SK-N-SH (cell line): ENCODE results near the gene FLYWCH1. TPM values are rescaled to one million over a fixed set of nuclear protein-coding genes. Genes with fewer than 3 reads are reported as not detected.

Source experiments
- CTCF ChIA-PET: fragments of 300-600, 350-600 bp; formaldehyde crosslinking; extraction: SDS; loops from one replicate; lab custom pipeline; 2021; lab: Yijun Ruan, JAX
- POLR2A ChIA-PET: fragments of 350-600 bp; sonication (Branson Sonifier 250); formaldehyde crosslinking; extraction: SDS; loops from one replicate; lab custom pipeline; 2020; ENCODE audit warnings: antibody characterized with exemption, inconsistent platforms; lab: Yijun Ruan, JAX
- DNase-seq: peaks from one replicate; pipeline ENCODE4 v3.0.0; 2012
- H2AFZ ChIP-seq: fragments of 200-600 bp; sonication (generic); 2 replicates; pipeline ENCODE4 v1.8.1; 2016; ENCODE audit warnings: antibody characterized with exemption, mild to moderate bottlenecking, low read depth
- H3F3A ChIP-seq: fragments of 200-600 bp; sonication (generic); replicated peaks from 2 replicates; pipeline ENCODE3; 2016; ENCODE audit warnings: antibody characterized with exemption, mild to moderate bottlenecking; ENCODE audit not compliant: insufficient read depth
- H3K27ac ChIP-seq, 2 experiments: fragments of 200-500 bp in 1 of 2; fragments of 200-600 bp in 1 of 2; sonication (Bioruptor generic) in 1 of 2; sonication (generic), shearing (Covaris generic) in 1 of 2; 2 replicates each; pipeline versions ENCODE4 v1.5.1 to v1.6.1; 2014 to 2016; ENCODE audit warnings: low read depth in 2 of 2, inconsistent platforms in 1 of 2, low read length in 1 of 2, mild to moderate bottlenecking in 1 of 2, mixed read lengths in 1 of 2
- H3K27me3 ChIP-seq: fragments of 200-600 bp; sonication (generic), shearing (Covaris generic); 2 replicates; pipeline ENCODE4 v1.6.1; 2016; ENCODE audit warnings: mixed run types; ENCODE audit not compliant: insufficient read depth
- H3K36me3 ChIP-seq, 2 experiments: fragments of 200-500 bp in 1 of 2; fragments of 200-600 bp in 1 of 2; sonication (Bioruptor generic) in 1 of 2; sonication (generic) in 1 of 2; replicated peaks in 1 of 2; 2 replicates each; pipeline versions ENCODE3 to v1.5.1; 2014 to 2016; ENCODE audit warnings: low read length in 1 of 2, mild to moderate bottlenecking in 1 of 2; ENCODE audit not compliant: insufficient read depth in 2 of 2, control insufficient read depth in 1 of 2
- H3K4me1 ChIP-seq, 2 experiments: fragments of 200-500 bp in 1 of 2; fragments of 200-600 bp in 1 of 2; sonication (Bioruptor generic) in 1 of 2; sonication (generic), shearing (Covaris generic) in 1 of 2; 2 replicates each; pipeline versions ENCODE4 v1.5.1 to v1.6.1; 2014 to 2016; ENCODE audit warnings: low read depth in 1 of 2, low read length in 1 of 2, mixed run types in 1 of 2; ENCODE audit not compliant: insufficient read depth in 2 of 2, control insufficient read depth in 1 of 2
- H3K4me2 ChIP-seq: fragments of 200-600 bp; sonication (generic), shearing (Covaris generic); 2 replicates; pipeline ENCODE4 v1.6.1; 2017; ENCODE audit warnings: mixed run types
- H3K4me3 ChIP-seq, 2 experiments: fragments of 200-500 bp in 1 of 2; fragments of 200-600 bp in 1 of 2; sonication (Bioruptor generic) in 1 of 2; sonication (generic), shearing (Covaris generic) in 1 of 2; 2 replicates each; pipeline versions ENCODE4 v1.5.1 to v1.8.1; 2014 to 2016; ENCODE audit warnings: low read depth in 2 of 2, inconsistent platforms in 1 of 2, low read length in 1 of 2, mild to moderate bottlenecking in 1 of 2, mixed read lengths in 1 of 2, moderate library complexity in 1 of 2
- H3K79me2 ChIP-seq: fragments of 200-600 bp; sonication (generic); 2 replicates; pipeline ENCODE4 v1.8.1; 2017; ENCODE audit warnings: mild to moderate bottlenecking; ENCODE audit not compliant: insufficient read depth
- H3K9ac ChIP-seq: fragments of 200-600 bp; sonication (generic); 2 replicates; pipeline ENCODE4 v1.6.1; 2017; ENCODE audit warnings: mixed run types
- H3K9me2 ChIP-seq: fragments of 200-600 bp; sonication (generic); 2 replicates; pipeline ENCODE4 v1.6.1; 2017; ENCODE audit warnings: mixed run types
- H3K9me3 ChIP-seq: fragments of 200-600 bp; sonication (generic); 2 replicates; pipeline ENCODE4 v1.6.1; 2017; ENCODE audit warnings: mixed run types, mild to moderate bottlenecking, moderate library complexity
- H4K20me1 ChIP-seq: fragments of 200-600 bp; sonication (generic); 2 replicates; pipeline ENCODE4 v1.6.1; 2017; ENCODE audit warnings: mild to moderate bottlenecking, mixed run types; ENCODE audit not compliant: insufficient read depth
- CHD2 ChIP-seq: fragments of 150-350 bp; IDR thresholded peaks from 2 replicates; pipeline ENCODE4 v1.6.1; 2018; ENCODE audit warnings: low read length; ENCODE audit not compliant: partially characterized antibody
- ELF1 ChIP-seq: IDR thresholded peaks from 2 replicates; pipeline ENCODE4 v1.4.0; 2012
- EP300 ChIP-seq, 2 experiments: IDR thresholded peaks; 2 replicates each; pipeline versions ENCODE4 v1.4.0 to v1.6.1; 2012; ENCODE audit warnings: borderline replicate concordance in 1 of 2, low read depth in 1 of 2, low read length in 1 of 2
- EZH2phosphoT487 ChIP-seq: fragments of 200-600 bp; sonication (generic); IDR thresholded peaks from 2 replicates; pipeline ENCODE4 v1.6.1; 2017; ENCODE audit warnings: low read depth, mixed run types, mild to moderate bottlenecking, antibody characterized with exemption, moderate library complexity, borderline replicate concordance
- GATA2 ChIP-seq: sonication (generic); formaldehyde crosslinking; IDR thresholded peaks from 2 replicates; pipeline ENCODE4 v1.5.0; 2020; ENCODE audit warnings: mild to moderate bottlenecking, missing genetic modification reagents
- JUND ChIP-seq: IDR thresholded peaks from 2 replicates; pipeline ENCODE4 v1.4.0; 2012
- MEF2A ChIP-seq: IDR thresholded peaks from 2 replicates; pipeline ENCODE4 v1.4.0; 2012; ENCODE audit warnings: low read depth, borderline replicate concordance
- MXI1 ChIP-seq: IDR thresholded peaks from 2 replicates; pipeline ENCODE4 v1.6.1; 2012; ENCODE audit warnings: mild to moderate bottlenecking, low read depth, low read length, improper control_type of control experiment
- NFIC ChIP-seq: IDR thresholded peaks from 2 replicates; pipeline ENCODE4 v1.4.0; 2012; ENCODE audit warnings: borderline replicate concordance
- NRF1 ChIP-seq: IDR thresholded peaks from 2 replicates; pipeline ENCODE4 v1.6.1; 2012; ENCODE audit warnings: low read depth, mild to moderate bottlenecking, low read length
- RXRA ChIP-seq: IDR thresholded peaks from 2 replicates; pipeline ENCODE4 v1.4.0; 2012; ENCODE audit warnings: low read depth, mild to moderate bottlenecking, borderline replicate concordance
- SIN3A ChIP-seq: IDR thresholded peaks from 2 replicates; pipeline ENCODE4 v1.6.1; 2012; ENCODE audit warnings: low read depth, mild to moderate bottlenecking, low read length, moderate library complexity, borderline replicate concordance
- TAF1 ChIP-seq: IDR thresholded peaks from 2 replicates; pipeline ENCODE4 v1.6.1; 2012; ENCODE audit warnings: low read depth, mild to moderate bottlenecking, low read length, moderate library complexity, borderline replicate concordance
- TEAD4 ChIP-seq: IDR thresholded peaks from 2 replicates; pipeline ENCODE4 v1.4.0; 2012; ENCODE audit warnings: mild to moderate bottlenecking, borderline replicate concordance; ENCODE audit not compliant: insufficient read depth
- YY1 ChIP-seq: IDR thresholded peaks from 2 replicates; pipeline ENCODE4 v1.4.0; 2012; ENCODE audit warnings: low read depth, mild to moderate bottlenecking
- WGBS: methylation state at CpG from one replicate; pipeline ENCODE4 v1.1.6; 2017; ENCODE audit warnings: low lambda C conversion rate; 5-methylcytosine and 5-hydroxymethylcytosine counted together
- polyA plus RNA-seq, 3 experiments: library from polyadenylated mRNA; depleted of rRNA; stranded (reverse); fragments of >200 nt; gene quantifications; 2 replicates each; pipeline ENCODE4 v1.2.3, GENCODE V29; 2012
- TF ChIP-seq, protein P1 (sequence below): fragments of 150-350 bp; IDR thresholded peaks from 2 replicates; pipeline ENCODE4 v1.6.1; 2016; ENCODE audit warnings: mild to moderate bottlenecking, low read depth, low read length
- TF ChIP-seq, protein P2 (sequence below): IDR thresholded peaks from 2 replicates; pipeline ENCODE4; 2012
- TF ChIP-seq, protein P3 (sequence below): IDR thresholded peaks from 2 replicates; pipeline ENCODE4 v1.6.1; 2012; ENCODE audit warnings: mild to moderate bottlenecking, low read depth, low read length, moderate library complexity
- TF ChIP-seq, protein P4 (sequence below): fragments of 200-600 bp; sonication (generic); IDR thresholded peaks from 2 replicates; pipeline ENCODE4 v1.6.1; 2017; ENCODE audit warnings: antibody characterized with exemption, mild to moderate bottlenecking, moderate library complexity
- TF ChIP-seq, protein P5 (sequence below): fragments of 150-350 bp; IDR thresholded peaks from 2 replicates; pipeline ENCODE4 v1.6.1; 2017; ENCODE audit warnings: antibody characterized with exemption, low read length, low read depth, borderline replicate concordance

FLYWCH1 gene
- polyA plus RNA-seq, 1 of the 3 experiments (the other 2 are of a cell fraction): 30.1 TPM

DNA sequence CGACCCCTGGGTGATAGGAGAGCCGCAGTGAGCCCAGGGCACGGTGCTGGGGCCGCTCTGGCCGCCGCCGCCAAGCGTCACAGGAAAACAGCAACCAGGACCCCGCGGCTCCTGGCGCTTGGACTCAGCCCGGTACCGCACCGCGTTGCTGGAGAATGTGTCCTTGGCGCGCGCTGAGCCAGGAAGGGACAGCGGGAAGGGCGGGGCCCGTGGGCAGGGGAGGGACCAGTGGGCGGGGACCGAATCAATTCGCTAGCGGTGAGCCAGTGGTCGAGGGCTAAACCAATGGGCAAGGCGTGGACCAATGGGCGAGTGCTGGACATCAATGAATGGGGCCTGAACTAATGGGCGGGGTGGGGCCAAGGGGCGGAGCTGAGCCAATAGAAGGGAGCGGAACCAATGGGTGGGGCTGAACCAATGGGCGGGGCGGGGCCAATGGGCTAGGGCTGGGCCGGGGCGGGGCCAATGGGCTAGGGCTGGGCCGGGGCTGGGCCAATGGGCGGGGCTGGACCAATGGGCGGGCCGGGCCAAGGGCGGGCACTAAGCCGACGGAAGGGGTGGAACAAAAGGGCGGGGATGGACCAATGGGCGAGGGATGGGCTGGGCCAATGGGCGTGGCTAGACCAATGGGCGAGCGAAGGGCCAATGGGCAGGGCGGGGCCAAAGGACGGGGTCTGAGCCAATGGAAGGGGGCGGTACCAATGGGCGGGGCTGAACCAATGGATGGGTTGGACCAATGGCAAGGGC is 6.3 kb upstream of the FLYWCH1 start:
- Histone ChIP-seq H3K9ac (peak overlapping the region; percentile 88), H3K27ac (peak overlapping the region; percentile 72 to 80), H3K27me3 (no peaks in the 10 kb centered on the region), H3K36me3 (no peaks in the 10 kb centered on the region), H2AFZ (0 out of 2 replicates have a peak overlapping the region, but pooled peaks have one; percentile 72), H3F3A (peaks cover 23% of the 10 kb centered on the region), H3K4me2 (peak overlapping the region; percentile 98), H4K20me1 (no peaks in the 10 kb centered on the region), H3K9me3 (no peaks in the 10 kb centered on the region), H3K9me2 (no peaks in the 10 kb centered on the region), H3K79me2 (peaks cover 3% of the 10 kb centered on the region; the same call in 1 of the 2 replicates), H3K4me1 (peaks cover 6 to 8% of the 10 kb centered on the region in 2 experiments; a peak in 2 of 4 replicates), H3K4me3 (peak overlapping the region; percentile 73 to 95)
- ChIA-PET POLR2A (interaction anchor here (0.6 to 1.1 kb wide), 2 partner anchors 14 to 22 kb away, joined by 3 to 9 read pairs; partner anchors contain the start of gene FLYWCH2), CTCF (interaction anchor here (0.8 to 2.1 kb wide), 6 partner anchors 15 to 66 kb away, joined by 3 to 10 read pairs (median 5); no protein-coding TSS in a partner anchor)
- DNase-seq: peak; percentile 95
- WGBS: 2% methylated on average over 38 of the region's 51 CpGs
- TF ChIP-seq, protein P1, sequence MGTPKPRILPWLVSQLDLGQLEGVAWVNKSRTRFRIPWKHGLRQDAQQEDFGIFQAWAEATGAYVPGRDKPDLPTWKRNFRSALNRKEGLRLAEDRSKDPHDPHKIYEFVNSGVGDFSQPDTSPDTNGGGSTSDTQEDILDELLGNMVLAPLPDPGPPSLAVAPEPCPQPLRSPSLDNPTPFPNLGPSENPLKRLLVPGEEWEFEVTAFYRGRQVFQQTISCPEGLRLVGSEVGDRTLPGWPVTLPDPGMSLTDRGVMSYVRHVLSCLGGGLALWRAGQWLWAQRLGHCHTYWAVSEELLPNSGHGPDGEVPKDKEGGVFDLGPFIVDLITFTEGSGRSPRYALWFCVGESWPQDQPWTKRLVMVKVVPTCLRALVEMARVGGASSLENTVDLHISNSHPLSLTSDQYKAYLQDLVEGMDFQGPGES: peak; percentile 60
- no peak for TF ChIP-seq TEAD4
- no peak for TF ChIP-seq ELF1
- TF ChIP-seq EZH2phosphoT487: no peak
- TF ChIP-seq, protein P2, sequence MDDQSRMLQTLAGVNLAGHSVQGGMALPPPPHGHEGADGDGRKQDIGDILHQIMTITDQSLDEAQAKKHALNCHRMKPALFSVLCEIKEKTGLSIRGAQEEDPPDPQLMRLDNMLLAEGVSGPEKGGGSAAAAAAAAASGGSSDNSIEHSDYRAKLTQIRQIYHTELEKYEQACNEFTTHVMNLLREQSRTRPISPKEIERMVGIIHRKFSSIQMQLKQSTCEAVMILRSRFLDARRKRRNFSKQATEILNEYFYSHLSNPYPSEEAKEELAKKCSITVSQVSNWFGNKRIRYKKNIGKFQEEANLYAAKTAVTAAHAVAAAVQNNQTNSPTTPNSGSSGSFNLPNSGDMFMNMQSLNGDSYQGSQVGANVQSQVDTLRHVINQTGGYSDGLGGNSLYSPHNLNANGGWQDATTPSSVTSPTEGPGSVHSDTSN: peak; percentile 21; the same call in 1 of the 2 replicates
- no peak for TF ChIP-seq MEF2A
- TF ChIP-seq, protein P3, sequence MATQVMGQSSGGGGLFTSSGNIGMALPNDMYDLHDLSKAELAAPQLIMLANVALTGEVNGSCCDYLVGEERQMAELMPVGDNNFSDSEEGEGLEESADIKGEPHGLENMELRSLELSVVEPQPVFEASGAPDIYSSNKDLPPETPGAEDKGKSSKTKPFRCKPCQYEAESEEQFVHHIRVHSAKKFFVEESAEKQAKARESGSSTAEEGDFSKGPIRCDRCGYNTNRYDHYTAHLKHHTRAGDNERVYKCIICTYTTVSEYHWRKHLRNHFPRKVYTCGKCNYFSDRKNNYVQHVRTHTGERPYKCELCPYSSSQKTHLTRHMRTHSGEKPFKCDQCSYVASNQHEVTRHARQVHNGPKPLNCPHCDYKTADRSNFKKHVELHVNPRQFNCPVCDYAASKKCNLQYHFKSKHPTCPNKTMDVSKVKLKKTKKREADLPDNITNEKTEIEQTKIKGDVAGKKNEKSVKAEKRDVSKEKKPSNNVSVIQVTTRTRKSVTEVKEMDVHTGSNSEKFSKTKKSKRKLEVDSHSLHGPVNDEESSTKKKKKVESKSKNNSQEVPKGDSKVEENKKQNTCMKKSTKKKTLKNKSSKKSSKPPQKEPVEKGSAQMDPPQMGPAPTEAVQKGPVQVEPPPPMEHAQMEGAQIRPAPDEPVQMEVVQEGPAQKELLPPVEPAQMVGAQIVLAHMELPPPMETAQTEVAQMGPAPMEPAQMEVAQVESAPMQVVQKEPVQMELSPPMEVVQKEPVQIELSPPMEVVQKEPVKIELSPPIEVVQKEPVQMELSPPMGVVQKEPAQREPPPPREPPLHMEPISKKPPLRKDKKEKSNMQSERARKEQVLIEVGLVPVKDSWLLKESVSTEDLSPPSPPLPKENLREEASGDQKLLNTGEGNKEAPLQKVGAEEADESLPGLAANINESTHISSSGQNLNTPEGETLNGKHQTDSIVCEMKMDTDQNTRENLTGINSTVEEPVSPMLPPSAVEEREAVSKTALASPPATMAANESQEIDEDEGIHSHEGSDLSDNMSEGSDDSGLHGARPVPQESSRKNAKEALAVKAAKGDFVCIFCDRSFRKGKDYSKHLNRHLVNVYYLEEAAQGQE: peak; percentile 81; the same call in 1 of the 2 replicates
- TF ChIP-seq TAF1: peak; percentile 99
- no peak for TF ChIP-seq NFIC
- TF ChIP-seq, protein P4, sequence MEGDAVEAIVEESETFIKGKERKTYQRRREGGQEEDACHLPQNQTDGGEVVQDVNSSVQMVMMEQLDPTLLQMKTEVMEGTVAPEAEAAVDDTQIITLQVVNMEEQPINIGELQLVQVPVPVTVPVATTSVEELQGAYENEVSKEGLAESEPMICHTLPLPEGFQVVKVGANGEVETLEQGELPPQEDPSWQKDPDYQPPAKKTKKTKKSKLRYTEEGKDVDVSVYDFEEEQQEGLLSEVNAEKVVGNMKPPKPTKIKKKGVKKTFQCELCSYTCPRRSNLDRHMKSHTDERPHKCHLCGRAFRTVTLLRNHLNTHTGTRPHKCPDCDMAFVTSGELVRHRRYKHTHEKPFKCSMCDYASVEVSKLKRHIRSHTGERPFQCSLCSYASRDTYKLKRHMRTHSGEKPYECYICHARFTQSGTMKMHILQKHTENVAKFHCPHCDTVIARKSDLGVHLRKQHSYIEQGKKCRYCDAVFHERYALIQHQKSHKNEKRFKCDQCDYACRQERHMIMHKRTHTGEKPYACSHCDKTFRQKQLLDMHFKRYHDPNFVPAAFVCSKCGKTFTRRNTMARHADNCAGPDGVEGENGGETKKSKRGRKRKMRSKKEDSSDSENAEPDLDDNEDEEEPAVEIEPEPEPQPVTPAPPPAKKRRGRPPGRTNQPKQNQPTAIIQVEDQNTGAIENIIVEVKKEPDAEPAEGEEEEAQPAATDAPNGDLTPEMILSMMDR: no peak
- no peak for TF ChIP-seq YY1
- no peak for TF ChIP-seq GATA2 (CRISPR knock-in tag)
- no peak for TF ChIP-seq EP300 (IDR thresholded peaks at IDR 0.05; ENCODE audit: borderline replicate concordance in 1 of 2, low read depth in 1 of 2, low read length in 1 of 2)
- TF ChIP-seq MXI1: peak; percentile 78; the same call in 1 of the 2 replicates
- TF ChIP-seq SIN3A: peak; percentile 87
- no peak for TF ChIP-seq RXRA
- TF ChIP-seq NRF1: no peak
- TF ChIP-seq, protein P5, sequence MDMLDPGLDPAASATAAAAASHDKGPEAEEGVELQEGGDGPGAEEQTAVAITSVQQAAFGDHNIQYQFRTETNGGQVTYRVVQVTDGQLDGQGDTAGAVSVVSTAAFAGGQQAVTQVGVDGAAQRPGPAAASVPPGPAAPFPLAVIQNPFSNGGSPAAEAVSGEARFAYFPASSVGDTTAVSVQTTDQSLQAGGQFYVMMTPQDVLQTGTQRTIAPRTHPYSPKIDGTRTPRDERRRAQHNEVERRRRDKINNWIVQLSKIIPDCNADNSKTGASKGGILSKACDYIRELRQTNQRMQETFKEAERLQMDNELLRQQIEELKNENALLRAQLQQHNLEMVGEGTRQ: no peak
- TF ChIP-seq CHD2: peak; percentile 46
- TF ChIP-seq JUND: no peak
